ENCODE results near the gene AUTS2. TPM values are rescaled to one million over a fixed set of nuclear protein-coding genes. Genes with fewer than 3 reads are reported as not detected.

The AUTS2 gene
- total and polyA plus RNA-seq, 2 of the 8 experiments (the other 6 are each of a cell fraction or from before 2014, with no cell fraction given): 25.9 to 101 TPM

GRCh38 chr7:70481570-70482123, 883.4 kb downstream of the AUTS2 start (continued):
- TF ChIP-seq CTCF (IDR thresholded peaks at IDR 0.05; ENCODE audit: control extremely low read depth in 1 of 3, insufficient read depth in 1 of 3, low read depth in 1 of 3, low read length in 3 of 3): no peak
- no peak for TF ChIP-seq CHD1 (IDR thresholded peaks at IDR 0.05; ENCODE audit: low read depth, low read length)
- TF ChIP-seq BRCA1 (IDR thresholded peaks at IDR 0.05; ENCODE audit: low read depth, low read length): no peak
- TF ChIP-seq KDM5A (IDR thresholded peaks at IDR 0.05; ENCODE audit: low read length): no peak
- no peak for TF ChIP-seq FOSL1 (IDR thresholded peaks at IDR 0.05; ENCODE audit: insufficient read depth, low read depth, low read length)
- no peak for TF ChIP-seq PHF8 (conservative IDR thresholded peaks at IDR 0.05; ENCODE audit: low read depth, low read length)
